GM19351 (cell line): ENCODE data around the gene SDR39U1.

ENCODE experiments used
- ATAC-seq: cut with Tn5 transposase; IDR thresholded peaks from one replicate; pipeline ENCODE4 v1.9.1; 2021; ENCODE audit warnings: mild to moderate bottlenecking, moderate library complexity; ENCODE audit not compliant: unreplicated experiment

Gene SDR39U1

DNA sequence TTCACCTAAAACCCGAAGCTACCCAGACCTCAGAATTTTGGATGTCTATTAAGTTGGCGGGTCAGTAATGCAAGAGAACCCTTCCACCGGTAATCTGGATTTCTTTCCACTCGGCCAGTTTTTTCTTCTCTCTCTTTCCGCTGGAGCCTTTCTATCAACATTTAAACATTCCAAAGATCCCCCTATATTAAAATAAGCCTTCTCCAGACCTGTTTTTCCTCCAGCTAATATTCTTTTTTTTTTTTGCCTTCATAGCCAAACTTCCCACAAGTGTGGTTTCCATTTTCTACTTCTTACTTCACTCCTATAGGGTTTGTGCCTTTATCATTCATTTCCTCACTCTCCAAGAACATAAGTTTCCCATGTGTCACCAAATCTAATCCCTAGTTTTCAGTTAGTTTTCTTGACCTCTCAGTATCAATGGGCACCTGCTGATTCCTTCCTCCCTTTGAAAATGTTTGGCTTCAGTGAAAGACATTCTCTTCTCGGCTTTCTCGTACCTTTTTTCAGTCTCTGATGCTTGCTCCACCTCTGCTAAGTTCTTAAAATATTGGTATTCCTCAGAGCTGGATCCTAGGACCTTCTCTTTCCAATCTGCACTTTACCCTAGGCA lies 583 bp upstream of the SDR39U1 start:
- ATAC-seq: no peak

GRCh38 chr14:24441904-24442239 lies 704 bp downstream of the SDR39U1 start:
- no peak for ATAC-seq

- ATAC-seq: no peak
These were observed 1.1 kb downstream of the SDR39U1 start for GRCh38 chr14:24441485-24441884.

- no peak for ATAC-seq
These were observed 1.8 kb downstream of the SDR39U1 start for GRCh38 chr14:24440606-24441399.

- ATAC-seq: no peak
These were observed 2.6 kb downstream of the SDR39U1 start for GRCh38 chr14:24439830-24440605.

DNA sequence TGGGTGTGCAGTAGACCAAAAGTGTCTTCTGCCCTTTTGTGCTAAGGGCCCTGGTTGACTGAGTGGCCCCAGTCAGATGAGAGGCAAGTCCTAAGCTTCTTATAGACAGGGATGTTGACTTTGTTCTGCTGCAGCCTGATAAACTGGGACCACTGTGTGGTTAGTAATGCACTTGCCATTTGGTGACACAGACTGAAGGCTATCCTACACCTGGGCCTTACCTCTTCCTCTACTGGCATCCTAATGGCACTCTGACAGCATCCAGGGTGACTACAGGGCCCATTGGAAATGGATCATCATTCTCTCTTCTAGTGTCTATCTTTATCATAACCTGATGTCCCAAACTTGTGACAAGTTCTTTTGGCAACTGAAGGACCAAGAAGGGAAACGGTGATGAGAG lies 3.3 kb downstream of the SDR39U1 start:
- no peak for ATAC-seq

- ATAC-seq: no peak
These were observed 4.1 kb downstream of the SDR39U1 start for GRCh38 chr14:24438223-24439097.

GRCh38 chr14:24437736-24438067 lies 4.9 kb downstream of the SDR39U1 start:
- ATAC-seq: no peak

DNA sequence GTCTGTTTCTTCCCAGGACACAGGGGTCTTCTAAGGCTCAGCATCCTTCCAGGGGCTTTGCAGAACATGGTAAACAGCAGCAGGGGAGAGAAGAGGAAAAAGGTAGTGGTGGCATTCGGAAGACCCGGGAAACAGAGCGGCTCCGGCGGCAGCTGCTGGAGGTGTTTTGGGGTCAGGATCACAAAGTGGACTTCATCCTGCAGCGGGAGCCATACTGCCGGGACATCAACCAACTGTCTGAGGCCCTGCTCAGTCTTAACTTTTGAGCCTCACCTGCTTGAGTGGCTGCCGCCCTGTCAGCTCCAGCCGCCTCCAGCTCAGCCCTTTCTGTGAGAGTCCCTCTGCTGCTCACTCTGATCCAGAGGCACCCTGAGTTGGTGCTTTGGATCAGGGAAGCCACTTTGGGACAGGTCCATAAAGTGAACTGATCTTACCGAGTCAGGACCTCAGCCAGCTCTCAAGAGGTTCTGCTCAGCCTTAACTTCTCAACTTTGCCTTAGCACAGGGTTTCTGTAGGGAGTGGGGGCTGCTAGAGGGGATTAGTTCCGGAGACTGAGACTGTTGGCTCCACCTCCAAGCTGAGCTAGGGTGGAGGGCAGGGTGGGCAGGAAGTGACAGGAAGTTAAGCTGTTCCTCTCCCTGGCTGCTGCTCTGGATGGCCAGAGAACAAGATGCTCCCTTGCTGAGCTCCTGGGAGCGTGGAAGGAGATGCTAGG lies 5.4 kb downstream of the SDR39U1 start:
- ATAC-seq: no peak

- peak; percentile 47 for ATAC-seq
These were observed 6.1 kb downstream of the SDR39U1 start for GRCh38 chr14:24436355-24437019.

DNA sequence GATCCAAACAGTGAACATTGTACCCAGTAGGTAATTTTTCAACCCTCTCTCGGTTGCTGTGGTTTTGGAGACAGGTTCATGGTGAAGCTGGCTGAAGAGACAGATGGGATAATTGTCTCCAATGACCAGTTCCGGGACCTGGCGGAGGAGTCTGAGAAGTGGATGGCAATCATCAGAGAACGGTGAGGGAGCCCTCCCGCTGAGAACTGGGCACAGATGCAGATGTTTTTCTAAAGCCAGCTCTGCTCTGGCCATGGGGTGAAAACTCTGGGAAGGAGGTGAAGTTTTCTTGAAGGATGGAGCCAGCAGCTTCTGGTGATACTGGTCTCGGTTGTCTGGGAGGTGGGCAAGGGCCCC lies 6.6 kb downstream of the SDR39U1 start:
- no peak for ATAC-seq

GRCh38 chr14:24435192-24435810 lies 7.3 kb downstream of the SDR39U1 start:
- no peak for ATAC-seq

DNA sequence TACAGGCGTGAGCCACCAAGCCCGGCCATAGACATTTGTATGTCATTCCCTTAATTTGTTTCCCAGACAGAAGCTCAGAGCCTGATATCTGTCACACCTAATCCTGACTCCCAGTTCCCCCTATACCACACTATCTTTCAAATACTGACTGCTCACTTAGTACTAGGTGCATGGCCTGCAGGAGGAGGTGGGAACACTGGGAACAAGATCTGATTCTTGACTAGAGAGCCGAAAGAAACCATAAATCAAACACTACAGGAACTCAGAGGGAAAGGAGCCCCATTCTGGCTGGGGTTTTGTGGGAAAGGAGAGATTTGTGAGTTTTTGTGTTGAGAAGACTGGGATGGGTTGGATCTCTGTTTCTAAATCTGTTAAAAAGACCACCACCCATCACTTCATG lies 7.9 kb downstream of the SDR39U1 start:
- no peak for ATAC-seq

GRCh38 chr14:24434036-24434435 lies 8.5 kb downstream of the SDR39U1 start:
- ATAC-seq: no peak

DNA sequence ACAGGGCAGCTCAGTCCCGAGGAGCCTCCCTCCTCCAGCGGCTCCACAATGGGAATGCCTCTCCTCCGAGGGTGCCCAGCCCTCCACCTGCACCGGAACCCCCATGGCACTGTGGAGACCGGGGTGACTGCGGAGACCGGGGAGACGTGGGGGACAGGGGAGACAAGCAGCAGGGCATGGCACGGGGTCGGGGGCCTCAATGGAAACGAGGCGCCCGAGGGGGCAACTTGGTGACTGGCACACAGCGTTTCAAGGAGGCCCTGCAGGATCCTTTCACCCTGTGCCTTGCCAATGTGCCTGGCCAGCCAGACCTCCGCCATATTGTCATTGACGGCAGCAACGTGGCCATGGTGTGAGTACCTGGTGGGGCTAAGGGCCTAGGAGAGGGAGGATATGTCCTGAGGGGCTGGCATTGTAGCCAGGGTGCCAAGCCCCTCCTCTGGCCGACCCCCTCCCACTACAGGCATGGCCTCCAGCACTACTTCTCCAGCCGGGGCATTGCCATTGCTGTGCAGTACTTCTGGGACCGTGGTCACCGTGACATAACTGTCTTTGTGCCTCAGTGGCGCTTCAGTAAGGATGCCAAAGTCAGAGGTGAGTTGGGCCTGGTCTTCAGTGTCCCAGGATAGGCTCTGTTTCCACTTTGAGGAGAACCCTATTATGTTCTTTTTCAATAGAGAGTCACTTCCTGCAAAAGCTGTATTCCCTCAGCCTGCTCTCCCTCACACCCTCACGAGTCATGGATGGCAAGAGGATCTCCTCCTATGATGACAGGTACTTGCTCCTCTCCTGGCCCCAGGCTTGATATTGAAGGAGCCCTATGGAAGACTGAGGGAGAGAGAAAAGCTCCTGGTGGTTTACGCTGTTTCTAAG lies 10.1 kb downstream of the SDR39U1 start:
- no peak for ATAC-seq

DNA sequence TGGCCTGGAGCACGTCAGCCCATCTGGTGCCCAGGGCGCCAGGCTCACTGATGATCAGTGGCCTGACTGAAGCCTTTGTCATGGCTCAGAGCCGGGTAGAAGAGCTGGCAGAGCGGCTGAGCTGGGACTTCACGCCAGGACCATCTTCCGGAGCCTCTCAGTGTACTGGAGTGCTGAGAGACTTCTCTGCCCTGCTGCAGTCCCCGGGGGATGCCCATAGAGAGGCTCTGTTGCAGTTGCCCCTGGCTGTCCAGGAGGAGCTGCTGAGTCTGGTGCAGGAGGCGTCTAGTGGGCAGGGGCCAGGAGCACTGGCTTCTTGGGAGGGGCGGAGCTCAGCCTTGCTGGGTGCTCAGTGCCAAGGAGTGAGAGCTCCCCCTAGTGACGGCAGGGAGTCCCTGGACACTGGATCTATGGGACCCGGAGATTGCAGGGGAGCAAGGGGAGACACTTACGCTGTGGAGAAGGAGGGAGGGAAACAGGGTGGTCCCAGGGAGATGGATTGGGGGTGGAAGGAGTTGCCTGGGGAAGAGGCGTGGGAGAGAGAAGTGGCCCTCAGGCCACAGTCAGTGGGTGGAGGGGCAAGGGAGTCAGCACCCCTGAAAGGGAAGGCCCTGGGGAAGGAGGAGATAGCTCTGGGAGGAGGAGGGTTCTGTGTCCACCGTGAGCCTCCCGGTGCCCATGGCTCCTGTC lies 10.9 kb downstream of the SDR39U1 start:
- peak; percentile 58 for ATAC-seq

- ATAC-seq: peak; percentile 34
These were observed 11.7 kb downstream of the SDR39U1 start for GRCh38 chr14:24430682-24431568.
